Stimulated activated CD4-positive, alpha-beta T cell treated with anti-CD3 and anti-CD28 coated beads, Interleukin-4, amount 100 ng/mL, for 1 hour (primary cell): ENCODE results near the gene PITPNC1.
"Not testable (repeated sequence)": the region's sequence is repeated elsewhere in the genome, so short reads cannot be mapped to it uniquely, and the experiment has no call there.

Experiments
- DNase-seq: peaks from one replicate; pipeline ENCODE4 v3.0.0-alpha.2; 2020

The PITPNC1 gene

GRCh38 chr17:67633751-67634211 lies 256.7 kb downstream of the PITPNC1 start:
- DNase-seq = no peak

GRCh38 chr17:67635681-67636080 lies 258.6 kb downstream of the PITPNC1 start:
- DNase-seq = no peak

- no peak for DNase-seq
Observed at GRCh38 chr17:67636312-67636711, 259.2 kb downstream of the PITPNC1 start.

GRCh38 chr17:67636834-67637520 lies 259.9 kb downstream of the PITPNC1 start:
- no peak for DNase-seq

- DNase-seq = no peak
Observed at GRCh38 chr17:67637901-67638641, 261.0 kb downstream of the PITPNC1 start.

GRCh38 chr17:67638871-67639270 lies 261.8 kb downstream of the PITPNC1 start:
- DNase-seq = no peak

GRCh38 chr17:67639555-67639954 lies 262.5 kb downstream of the PITPNC1 start:
- no peak for DNase-seq

- no peak for DNase-seq
Observed at GRCh38 chr17:67639979-67640378, 262.9 kb downstream of the PITPNC1 start.

GRCh38 chr17:67642488-67642887 lies 265.4 kb downstream of the PITPNC1 start:
- no peak for DNase-seq

- no peak for DNase-seq
Observed at GRCh38 chr17:67644061-67644460, 267.0 kb downstream of the PITPNC1 start.

- not testable (repeated sequence) for DNase-seq
Observed at GRCh38 chr17:67645195-67645594, 268.1 kb downstream of the PITPNC1 start.

GRCh38 chr17:67646472-67646871 lies 269.4 kb downstream of the PITPNC1 start:
- DNase-seq = no peak

GRCh38 chr17:67647482-67647881 lies 270.4 kb downstream of the PITPNC1 start:
- no peak for DNase-seq

- DNase-seq = no peak
Observed at GRCh38 chr17:67648032-67648905, 271.2 kb downstream of the PITPNC1 start.

GRCh38 chr17:67648906-67649295 lies 271.8 kb downstream of the PITPNC1 start:
- not testable (repeated sequence) for DNase-seq

- no peak for DNase-seq
Observed at GRCh38 chr17:67649891-67650290, 272.8 kb downstream of the PITPNC1 start.

- not testable (repeated sequence) for DNase-seq
Observed at GRCh38 chr17:67651218-67651579, 274.1 kb downstream of the PITPNC1 start.

GRCh38 chr17:67652433-67652832 lies 275.4 kb downstream of the PITPNC1 start:
- DNase-seq = no peak

- DNase-seq = no peak
Observed at GRCh38 chr17:67655478-67656148, 278.5 kb downstream of the PITPNC1 start.

- DNase-seq = no peak
Observed at GRCh38 chr17:67656494-67657203, 279.6 kb downstream of the PITPNC1 start.

- no peak for DNase-seq
Observed at GRCh38 chr17:67657596-67657995, 280.5 kb downstream of the PITPNC1 start.

- no peak for DNase-seq
Observed at GRCh38 chr17:67658265-67658664, 281.2 kb downstream of the PITPNC1 start.
